OCI-LY1 (cell line): Measurements from ENCODE around the gene CCDC60.

Experiments used
- EZH2 ChIP-seq: fragments of 200-600 bp; sonication (generic), shearing (Covaris generic); IDR thresholded peaks from 2 replicates; pipeline ENCODE4 v1.8.0; 2017; ENCODE audit warnings: borderline replicate concordance, mixed run types, mild to moderate bottlenecking, antibody characterized with exemption, low read length, moderate library complexity, mixed read lengths
- TF ChIP-seq, protein P1 (sequence below): fragments of 200-600 bp; sonication (generic), shearing (Covaris generic); IDR thresholded peaks from 2 replicates; pipeline ENCODE4 v1.5.1; 2017; ENCODE audit warnings: mild to moderate bottlenecking, antibody characterized with exemption, low read length, moderate library complexity, mixed read lengths

DNA sequence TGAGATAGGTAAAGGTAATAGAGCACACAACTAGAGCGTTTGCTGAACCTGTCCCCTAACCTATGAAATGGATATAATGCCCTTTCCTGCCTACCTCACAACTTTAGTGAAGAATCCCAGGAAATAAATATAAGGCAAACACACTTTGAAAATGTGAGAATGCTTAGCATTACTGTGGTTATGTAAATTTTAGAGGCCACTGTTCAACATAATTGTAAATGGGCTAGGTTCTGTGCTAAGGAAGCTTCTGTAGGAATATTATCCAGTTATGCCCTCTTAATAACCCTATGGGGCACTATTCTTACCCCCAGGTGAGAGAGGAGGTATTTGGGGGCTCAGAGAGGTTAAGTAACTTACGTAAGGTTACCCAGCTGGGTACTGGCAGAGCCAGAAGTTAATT lies 166.5 kb downstream of the CCDC60 start:
- TF ChIP-seq, protein P1, sequence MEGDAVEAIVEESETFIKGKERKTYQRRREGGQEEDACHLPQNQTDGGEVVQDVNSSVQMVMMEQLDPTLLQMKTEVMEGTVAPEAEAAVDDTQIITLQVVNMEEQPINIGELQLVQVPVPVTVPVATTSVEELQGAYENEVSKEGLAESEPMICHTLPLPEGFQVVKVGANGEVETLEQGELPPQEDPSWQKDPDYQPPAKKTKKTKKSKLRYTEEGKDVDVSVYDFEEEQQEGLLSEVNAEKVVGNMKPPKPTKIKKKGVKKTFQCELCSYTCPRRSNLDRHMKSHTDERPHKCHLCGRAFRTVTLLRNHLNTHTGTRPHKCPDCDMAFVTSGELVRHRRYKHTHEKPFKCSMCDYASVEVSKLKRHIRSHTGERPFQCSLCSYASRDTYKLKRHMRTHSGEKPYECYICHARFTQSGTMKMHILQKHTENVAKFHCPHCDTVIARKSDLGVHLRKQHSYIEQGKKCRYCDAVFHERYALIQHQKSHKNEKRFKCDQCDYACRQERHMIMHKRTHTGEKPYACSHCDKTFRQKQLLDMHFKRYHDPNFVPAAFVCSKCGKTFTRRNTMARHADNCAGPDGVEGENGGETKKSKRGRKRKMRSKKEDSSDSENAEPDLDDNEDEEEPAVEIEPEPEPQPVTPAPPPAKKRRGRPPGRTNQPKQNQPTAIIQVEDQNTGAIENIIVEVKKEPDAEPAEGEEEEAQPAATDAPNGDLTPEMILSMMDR: no peak
- no peak for TF ChIP-seq EZH2
